Thoracic aorta (tissue), 2 donors: ENCODE measurements around the gene VPS13A. TPM values are rescaled to one million over a fixed set of nuclear protein-coding genes. Genes with fewer than 3 reads are reported as not detected.

ENCODE experiments used
- ATAC-seq: fragments of 150-250 bp; one replicate; pipeline ENCODE4 v1.8.0; 2017; ENCODE audit warnings: low read depth; ENCODE audit not compliant: insufficient number of reproducible peaks, low FRiP score
- DNase-seq: peaks from one replicate; pipeline ENCODE4 v3.0.0-alpha.2; 2020; ENCODE audit warnings: low spot score
- H3K27ac ChIP-seq, 2 donors: fragments of 200-600 bp; sonication (generic); 1 replicate in 1 of 2; 2 replicates in 1 of 2; pipeline ENCODE4 v1.5.1; 2016; ENCODE audit warnings: mild to moderate bottlenecking in 2 of 2, moderate library complexity in 2 of 2
- H3K27me3 ChIP-seq: fragments of 200-600 bp; sonication (generic); replicated peaks from 2 replicates; pipeline ENCODE4 v1.6.0; 2016; ENCODE audit warnings: mild to moderate bottlenecking; ENCODE audit not compliant: insufficient read depth
- H3K36me3 ChIP-seq: fragments of 200-600 bp; sonication (generic); one replicate; pipeline ENCODE4 v1.5.1; 2016
- H3K4me1 ChIP-seq, 2 donors: fragments of 200-600 bp; sonication (generic); 1 replicate in 1 of 2; 2 replicates in 1 of 2; pipeline versions ENCODE4 v1.5.1 to v1.6.0; 2016; ENCODE audit warnings: low read depth in 2 of 2, mild to moderate bottlenecking in 1 of 2; ENCODE audit not compliant: control insufficient read depth in 1 of 2
- H3K4me3 ChIP-seq: fragments of 200-600 bp; sonication (generic); 2 replicates; pipeline ENCODE4 v1.5.1; 2016; ENCODE audit warnings: mild to moderate bottlenecking
- H3K9me3 ChIP-seq: fragments of 200-600 bp; sonication (generic); 2 replicates; pipeline ENCODE4 v1.5.1; 2016
- total RNA-seq, 2 donors: library from RNA; depleted of rRNA; stranded (reverse); fragments of >200 nt; gene quantifications; one replicate each; pipeline versions ENCODE4 v1.1.0 to v1.2.3, GENCODE V29; 2016
- TF ChIP-seq, protein P1 (sequence below): fragments of 200-600 bp; sonication (generic); IDR thresholded peaks from one replicate; pipeline ENCODE4 v1.5.1; 2019; ENCODE audit warnings: antibody characterized with exemption

The VPS13A gene
- total RNA-seq, 2 donors from 2014 or later: 54.8 to 94.8 TPM

DNA sequence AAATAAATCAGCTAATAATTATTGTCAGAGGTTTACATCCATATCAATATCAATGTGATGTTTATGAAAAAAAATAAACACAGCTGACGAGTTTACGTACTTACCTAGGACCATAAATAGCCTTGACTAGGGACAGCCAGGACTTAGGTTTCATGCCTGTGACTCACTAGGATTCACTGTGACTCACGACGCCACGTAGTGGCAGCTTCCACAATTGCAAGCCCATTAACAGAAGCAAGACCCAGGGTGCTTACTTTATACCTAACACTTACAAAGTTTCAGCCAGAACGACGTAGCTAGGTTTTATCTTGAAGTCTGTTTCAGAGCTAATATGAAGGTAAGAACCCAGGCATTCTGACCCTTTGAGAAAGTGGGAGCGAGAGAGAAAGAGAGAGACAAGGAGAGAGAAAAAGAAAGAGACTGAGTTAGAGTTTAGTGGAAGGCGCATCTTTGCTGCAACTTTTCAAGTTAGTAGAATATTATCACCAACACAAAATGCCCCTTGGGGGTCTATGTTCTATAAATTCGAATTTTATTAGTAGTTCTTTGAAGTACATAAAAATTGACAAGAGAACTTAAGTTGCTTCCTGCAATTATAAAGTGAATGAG is 279.6 kb downstream of the VPS13A start:
- DNase-seq (peak; percentile 70), ATAC-seq (peak; percentile 71)
- Histone ChIP-seq H3K4me1 (no peaks in the 10 kb centered on the region), H3K36me3 (no peaks in the 10 kb centered on the region), H3K27me3 (no peaks in the 10 kb centered on the region), H3K4me3 (no peak overlapping the region), H3K9me3 (no peaks in the 10 kb centered on the region), H3K27ac (no peak overlapping the region)
- TF ChIP-seq, protein P1, sequence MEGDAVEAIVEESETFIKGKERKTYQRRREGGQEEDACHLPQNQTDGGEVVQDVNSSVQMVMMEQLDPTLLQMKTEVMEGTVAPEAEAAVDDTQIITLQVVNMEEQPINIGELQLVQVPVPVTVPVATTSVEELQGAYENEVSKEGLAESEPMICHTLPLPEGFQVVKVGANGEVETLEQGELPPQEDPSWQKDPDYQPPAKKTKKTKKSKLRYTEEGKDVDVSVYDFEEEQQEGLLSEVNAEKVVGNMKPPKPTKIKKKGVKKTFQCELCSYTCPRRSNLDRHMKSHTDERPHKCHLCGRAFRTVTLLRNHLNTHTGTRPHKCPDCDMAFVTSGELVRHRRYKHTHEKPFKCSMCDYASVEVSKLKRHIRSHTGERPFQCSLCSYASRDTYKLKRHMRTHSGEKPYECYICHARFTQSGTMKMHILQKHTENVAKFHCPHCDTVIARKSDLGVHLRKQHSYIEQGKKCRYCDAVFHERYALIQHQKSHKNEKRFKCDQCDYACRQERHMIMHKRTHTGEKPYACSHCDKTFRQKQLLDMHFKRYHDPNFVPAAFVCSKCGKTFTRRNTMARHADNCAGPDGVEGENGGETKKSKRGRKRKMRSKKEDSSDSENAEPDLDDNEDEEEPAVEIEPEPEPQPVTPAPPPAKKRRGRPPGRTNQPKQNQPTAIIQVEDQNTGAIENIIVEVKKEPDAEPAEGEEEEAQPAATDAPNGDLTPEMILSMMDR: peak; percentile 89

DNA sequence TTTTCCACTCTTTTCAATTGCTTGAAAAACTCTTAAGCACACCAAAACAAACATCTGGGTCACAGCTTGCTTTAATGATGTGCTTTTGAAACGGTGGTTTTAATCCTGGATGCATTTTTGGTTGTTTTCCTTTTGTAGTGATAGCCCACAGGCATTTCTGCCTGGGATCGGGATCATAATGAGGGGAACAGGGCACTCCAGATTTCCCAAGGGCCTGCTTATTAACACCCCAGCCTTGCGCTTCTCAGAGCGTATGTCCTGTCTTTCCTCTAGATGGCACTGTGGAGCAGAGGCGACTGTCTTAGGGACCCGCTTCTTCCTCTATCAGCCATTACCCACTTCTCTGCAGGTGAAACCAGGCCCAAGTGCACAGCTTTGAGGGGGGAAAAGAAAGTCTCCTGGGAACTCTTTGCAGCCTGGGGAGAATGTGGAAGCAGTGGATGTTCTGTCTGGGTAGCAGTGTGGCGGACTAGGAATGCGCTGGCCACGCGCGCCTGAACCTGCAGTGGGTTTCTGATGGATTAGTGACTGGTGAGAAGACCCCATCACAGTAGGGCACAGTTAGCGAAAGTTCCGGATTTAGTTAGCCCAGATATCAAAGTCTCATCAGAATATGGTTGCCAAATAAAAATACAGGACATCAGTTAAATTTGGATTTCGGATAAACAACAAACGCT is 280.7 kb downstream of the VPS13A start:
- H3K4me3 ChIP-seq: no peak overlapping the region
- DNase-seq (no peak), ATAC-seq (no peak)
- H3K4me1 ChIP-seq: no peaks in the 10 kb centered on the region
- H3K9me3 ChIP-seq: no peaks in the 10 kb centered on the region
- H3K36me3 ChIP-seq: no peaks in the 10 kb centered on the region
- no peak overlapping the region for H3K27ac ChIP-seq
- H3K27me3 ChIP-seq: no peaks in the 10 kb centered on the region
- TF ChIP-seq, protein P1: peak; percentile 75

DNA sequence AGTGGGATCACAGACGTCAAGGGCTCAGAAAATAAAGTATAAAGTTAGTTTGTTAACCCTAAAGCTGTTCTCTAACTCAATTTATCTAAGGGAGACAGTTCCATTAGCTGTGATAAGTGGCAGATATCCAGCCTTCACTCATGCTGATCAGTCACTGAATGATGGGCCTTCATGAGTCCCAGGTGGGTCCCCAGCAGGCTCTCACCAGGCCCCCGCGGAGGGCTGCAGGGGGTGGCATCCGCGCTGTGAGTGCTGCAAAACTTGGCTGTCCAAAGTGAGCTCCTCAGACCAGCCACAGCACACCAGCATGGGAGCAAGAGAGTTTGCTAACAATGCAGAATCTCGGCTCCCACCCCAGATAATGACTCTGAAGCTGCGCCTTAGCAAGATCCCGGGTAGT is 283.6 kb downstream of the VPS13A start:
- Histone ChIP-seq H3K9me3 (no peaks in the 10 kb centered on the region), H3K4me3 (no peak overlapping the region), H3K4me1 (no peaks in the 10 kb centered on the region), H3K27me3 (no peaks in the 10 kb centered on the region), H3K27ac (no peak overlapping the region), H3K36me3 (no peaks in the 10 kb centered on the region)
- TF ChIP-seq, protein P1: no peak
- no peak for DNase-seq
- ATAC-seq: no peak

DNA sequence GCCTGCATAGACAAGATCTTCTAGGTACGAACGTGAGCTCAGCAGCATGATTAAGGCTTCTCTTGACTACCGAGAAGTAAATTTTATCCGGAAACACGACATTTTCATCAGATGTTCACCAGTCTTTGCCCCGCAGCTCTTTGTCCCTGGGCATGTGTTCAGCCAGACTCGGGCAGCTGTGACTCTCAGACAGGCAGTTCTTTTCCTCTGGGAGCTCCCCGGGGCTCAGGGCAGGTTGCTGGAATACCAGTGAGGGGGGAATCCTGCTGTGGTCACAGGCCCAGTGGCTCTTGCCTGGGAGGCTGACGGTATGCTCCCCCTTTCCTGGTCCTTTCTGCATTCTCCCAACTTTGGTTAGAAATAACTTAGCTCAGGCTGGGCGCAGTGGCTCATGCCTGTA is 284.7 kb downstream of the VPS13A start:
- no peaks in the 10 kb centered on the region for H3K27me3 ChIP-seq
- ATAC-seq (no peak), DNase-seq (no peak)
- no peaks in the 10 kb centered on the region for H3K36me3 ChIP-seq
- no peaks in the 10 kb centered on the region for H3K9me3 ChIP-seq
- no peak overlapping the region for H3K4me3 ChIP-seq
- TF ChIP-seq, protein P1: no peak
- H3K4me1 ChIP-seq: no peaks in the 10 kb centered on the region
- no peak overlapping the region for H3K27ac ChIP-seq

DNA sequence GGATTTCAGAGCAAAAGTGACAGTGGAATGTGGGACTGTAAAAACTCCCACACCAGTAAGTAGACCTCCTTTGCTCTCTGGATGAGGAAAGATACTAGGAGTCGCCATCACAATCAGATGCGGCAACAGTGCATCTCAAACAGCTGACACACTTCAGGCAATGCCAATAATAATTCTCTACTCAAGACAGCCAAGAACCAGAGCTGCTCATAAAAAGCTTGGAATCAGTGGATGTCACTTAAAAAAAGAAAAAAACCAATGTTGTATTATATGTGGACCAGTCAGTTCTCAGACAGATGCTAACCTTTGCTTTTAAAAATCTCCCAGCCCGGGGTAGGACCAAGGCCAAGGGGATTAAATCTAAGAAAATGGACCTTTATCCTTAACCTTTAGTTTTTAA is 285.8 kb downstream of the VPS13A start:
- Histone ChIP-seq H3K9me3 (no peaks in the 10 kb centered on the region), H3K27ac (no peak overlapping the region), H3K4me1 (no peaks in the 10 kb centered on the region), H3K4me3 (no peak overlapping the region), H3K36me3 (no peaks in the 10 kb centered on the region), H3K27me3 (no peaks in the 10 kb centered on the region)
- TF ChIP-seq, protein P1: no peak
- DNase-seq (no peak), ATAC-seq (no peak)
